HepG2 (cell line): ENCODE results near the gene TSPAN9. TPM values are rescaled to one million over a fixed set of nuclear protein-coding genes. Genes with fewer than 3 reads are reported as not detected.

Source experiments
- ATAC-seq: fragments of 200-7000 bp; cut with Tn5 transposase; 3 replicates; pipeline ENCODE4 v1.9.1; 2020; ENCODE audit warnings: mild to moderate bottlenecking, moderate library complexity
- BruUV-seq: library from RNA; stranded (reverse); fragments of 400-500 nt; replicated peaks from 2 replicates; lab custom pipeline; 2021; lab: Mats Ljungman, UMichigan
- CTCF ChIA-PET: fragments of 300-600 bp; formaldehyde crosslinking; extraction: SDS; loops from one replicate; lab custom pipeline; 2021; ENCODE audit warnings: low total read pairs, inconsistent platforms, low intra/inter-chr PET ratio; lab: Yijun Ruan, JAX
- POLR2A ChIA-PET: fragments of 350-600 bp; sonication (Branson Sonifier 250); formaldehyde crosslinking; loops from one replicate; lab custom pipeline; 2020; ENCODE audit warnings: antibody characterized with exemption, inconsistent platforms; lab: Yijun Ruan, JAX
- DNase-seq: peaks from one replicate; pipeline ENCODE4 v3.0.0-alpha.2; 2015; ENCODE audit warnings: low spot score
- FAIRE-seq: peaks from 3 replicates; lab custom pipeline; 2011; peaks lifted over from hg19 to GRCh38; lab: Jason Lieb, UNC
- H2AFZ ChIP-seq: one replicate; pipeline ENCODE4 v1.6.1; 2011; ENCODE audit warnings: low read length, inconsistent platforms
- H3K27ac ChIP-seq: fragments of 300-600 bp; 3 replicates; pipeline ENCODE4 v1.8.0; 2011; ENCODE audit warnings: mixed run types, mild to moderate bottlenecking, mixed read lengths, low read length, inconsistent platforms; ENCODE audit not compliant: insufficient read depth; ENCODE audit errors: extremely low read length
- H3K27me3 ChIP-seq, 2 experiments: fragments of 200-600 bp in 1 of 2; 2 replicates in 1 of 2; 3 replicates in 1 of 2; pipeline versions ENCODE4 v1.6.0 to v1.8.0; 2011; ENCODE audit warnings: low read length in 2 of 2, mild to moderate bottlenecking in 2 of 2, moderate library complexity in 2 of 2, inconsistent platforms in 1 of 2; ENCODE audit not compliant: insufficient read depth in 2 of 2, control insufficient read depth in 1 of 2
- H3K36me3 ChIP-seq, 2 experiments: fragments of 200-600 bp in 1 of 2; replicated peaks in 1 of 2; 2 replicates in 1 of 2; 3 replicates in 1 of 2; pipeline versions ENCODE4 v1.5.1 to v1.8.0; 2011; ENCODE audit warnings: low read length in 2 of 2, inconsistent platforms in 1 of 2; ENCODE audit not compliant: insufficient read depth in 2 of 2, control insufficient read depth in 1 of 2
- H3K4me1 ChIP-seq: 2 replicates; pipeline ENCODE4 v1.5.1; 2012; ENCODE audit warnings: low read length, inconsistent platforms; ENCODE audit not compliant: insufficient read depth
- H3K4me2 ChIP-seq: 2 replicates; pipeline ENCODE4 v1.6.0; 2011; ENCODE audit warnings: low read depth, low read length, inconsistent platforms
- H3K4me3 ChIP-seq, 3 experiments: fragments of 200-600 bp in 1 of 3; sonication (generic), shearing (Covaris generic) in 1 of 3; replicated peaks in 1 of 3; 2 replicates each; pipeline ENCODE4 v1.5.1; 2011 to 2016; ENCODE audit warnings: low read length in 3 of 3, inconsistent platforms in 2 of 3, low read depth in 2 of 3, mild to moderate bottlenecking in 2 of 3, control low read depth in 1 of 3, mixed read lengths in 1 of 3; ENCODE audit not compliant: insufficient read depth in 1 of 3
- H3K79me2 ChIP-seq: one replicate; pipeline ENCODE4 v1.6.1; 2011; ENCODE audit warnings: low read length, inconsistent platforms; ENCODE audit not compliant: insufficient read depth
- H3K9ac ChIP-seq: 2 replicates; pipeline ENCODE4 v1.6.0; 2011; ENCODE audit warnings: mild to moderate bottlenecking, low read depth, low read length, inconsistent platforms; ENCODE audit not compliant: insufficient read depth
- H3K9me3 ChIP-seq: 2 replicates; pipeline ENCODE4 v1.5.1; 2012; ENCODE audit warnings: mild to moderate bottlenecking, low read length
- H4K20me1 ChIP-seq: 2 replicates; pipeline ENCODE4 v1.6.0; 2011; ENCODE audit warnings: inconsistent platforms, mild to moderate bottlenecking, low read length, moderate library complexity; ENCODE audit not compliant: insufficient read depth
- ARNT ChIP-seq: fragments of 450-650 bp; IDR thresholded peaks from 2 replicates; pipeline ENCODE4 v1.6.1; 2017
- BCL6 ChIP-seq: IDR thresholded peaks from 2 replicates; pipeline ENCODE4 v1.6.1; 2016; ENCODE audit warnings: missing genetic modification reagents, missing compliant biosample characterization
- CEBPG ChIP-seq: IDR thresholded peaks from 2 replicates; pipeline ENCODE4 v1.6.1; 2016
- CTCF ChIP-seq: sonication (generic); formaldehyde crosslinking; IDR thresholded peaks from 2 replicates; pipeline ENCODE4 v1.5.0; 2020; ENCODE audit warnings: mild to moderate bottlenecking, missing genetic modification reagents, moderate library complexity
- HNF1B ChIP-seq: sonication (generic); formaldehyde crosslinking; IDR thresholded peaks from 2 replicates; pipeline ENCODE4 v1.5.1; 2020; ENCODE audit warnings: mild to moderate bottlenecking, moderate library complexity, missing genetic modification reagents
- IRF2 ChIP-seq: IDR thresholded peaks from 2 replicates; pipeline ENCODE4 v1.6.1; 2018; ENCODE audit warnings: missing genetic modification reagents, missing compliant biosample characterization
- KDM6A ChIP-seq: IDR thresholded peaks from 2 replicates; pipeline ENCODE4 v1.6.1; 2016; ENCODE audit warnings: low read depth
- MEF2D ChIP-seq: sonication (generic); formaldehyde crosslinking; IDR thresholded peaks from 2 replicates; pipeline ENCODE4 v1.5.1; 2020; ENCODE audit warnings: mild to moderate bottlenecking, missing genetic modification reagents
- MIXL1 ChIP-seq: IDR thresholded peaks from 2 replicates; pipeline ENCODE4 v1.6.1; 2016
- PHF8 ChIP-seq: sonication (generic); formaldehyde crosslinking; IDR thresholded peaks from 2 replicates; pipeline ENCODE4 v1.5.0; 2020; ENCODE audit warnings: missing genetic modification reagents
- PRPF4 ChIP-seq: fragments of 200-400 bp; formaldehyde crosslinking; IDR thresholded peaks from 2 replicates; pipeline ENCODE4 v1.6.1; 2016; ENCODE audit warnings: low read length, low read depth; ENCODE audit not compliant: poor library complexity, severe bottlenecking
- STAG1 ChIP-seq: sonication (generic); formaldehyde crosslinking; IDR thresholded peaks from 2 replicates; pipeline ENCODE4 v1.4.0; 2020; ENCODE audit warnings: missing genetic modification reagents
- THAP11 ChIP-seq: IDR thresholded peaks from 2 replicates; pipeline ENCODE4 v1.6.1; 2016; ENCODE audit warnings: missing biosample characterization, missing genetic modification reagents
- YY1 ChIP-seq: IDR thresholded peaks from 2 replicates; pipeline ENCODE4 v1.6.1; 2011; ENCODE audit warnings: low read length, low read depth, moderate library complexity, mild to moderate bottlenecking; ENCODE audit not compliant: insufficient read depth, insufficient replicate concordance
- ZBTB49 ChIP-seq: sonication (generic); formaldehyde crosslinking; IDR thresholded peaks from 2 replicates; pipeline ENCODE4 v1.4.0; 2020; ENCODE audit warnings: missing genetic modification reagents, borderline replicate concordance
- ZFX ChIP-seq: sonication (generic); formaldehyde crosslinking; IDR thresholded peaks from 2 replicates; pipeline ENCODE4 v1.4.0; 2020; ENCODE audit warnings: mild to moderate bottlenecking, low read depth, missing genetic modification reagents, moderate library complexity
- ZNF12 ChIP-seq: sonication (generic); formaldehyde crosslinking; IDR thresholded peaks from 2 replicates; pipeline ENCODE4 v1.5.0; 2020; ENCODE audit warnings: missing genetic modification reagents
- ZNF468 ChIP-seq: sonication (generic); formaldehyde crosslinking; IDR thresholded peaks from 2 replicates; pipeline ENCODE4 v1.8.0; 2022; ENCODE audit warnings: mild to moderate bottlenecking, moderate library complexity, missing genetic modification reagents
- WGBS: methylation state at CpG from one replicate; pipeline ENCODE4 v1.1.6; 2017; ENCODE audit warnings: low lambda C conversion rate; 5-methylcytosine and 5-hydroxymethylcytosine counted together
- in situ Hi-C: cut with HindIII; loops from 2 replicates; pipeline ENCODE4 v1.10.0; 2017; ENCODE audit warnings: low pct_unique_long_range_greater_than_20kb; ENCODE audit not compliant: extremely low pct_ligation_motif_present
- intact Hi-C: fragments of 100-400 bp; cut with micrococcal nuclease; formaldehyde crosslinking; loops from one replicate; pipeline ENCODE4 v1.10.0; 2022; ENCODE audit not compliant: unreplicated experiment
- polyA plus RNA-seq, 8 experiments: library from polyadenylated mRNA; depleted of rRNA in 3 of 8; stranded (reverse) in 7 of 8; unstranded in 1 of 8; fragments of >200 nt; fragmentation: Illumina TruSeq in 4 of 8; extraction: Trizol in 4 of 8; gene quantifications; 2 replicates each; pipeline versions ENCODE4 v1.2.1 to v1.2.3, GENCODE V29; 2011 to 2016; ENCODE audit warnings: low read depth in 4 of 8, missing spikeins in 1 of 8, mixed read lengths in 1 of 8; ENCODE audit not compliant: insufficient read depth in 1 of 8
- total RNA-seq, 5 experiments: library from RNA; depleted of rRNA; stranded (reverse); fragments of >200 nt; fragmentation: Illumina TruSeq; extraction: Trizol; gene quantifications; 2 replicates each; pipeline ENCODE4 v1.2.3, GENCODE V29; 2016; ENCODE audit warnings: low read depth in 1 of 5

Gene TSPAN9
- total and polyA plus RNA-seq, 2 of the 13 experiments (the other 11 are each of a cell fraction or from before 2014, with no cell fraction given): 18.1 to 42.3 TPM

- intact Hi-C loops (loop anchor here (1.0 to 2.0 kb wide), 4 partner anchors 31 to 202 kb away; no protein-coding TSS in a partner anchor), in situ Hi-C loops (loop anchor here (10.0 kb wide), 1 partner anchor 201 kb away; no protein-coding TSS in a partner anchor)
- Histone ChIP-seq H3K9ac (no peak overlapping the region), H3K27me3 (peaks cover 0 to 16% of the 10 kb centered on the region in 2 experiments; a peak in 2 of 5 replicates), H3K4me2 (peak overlapping the region; percentile 33), H3K4me1 (peaks cover 55% of the 10 kb centered on the region), H2AFZ (no peak overlapping the region), H3K4me3 (no peak overlapping the region), H4K20me1 (no peaks in the 10 kb centered on the region), H3K9me3 (no peaks in the 10 kb centered on the region), H3K27ac (no peak overlapping the region), H3K79me2 (peaks cover 12% of the 10 kb centered on the region), H3K36me3 (no peaks in the 10 kb centered on the region)
- BruUV-seq: no TSS peak
- ChIA-PET CTCF (interaction anchor here (2.1 kb wide), 1 partner anchor 202 kb away, joined by 8 read pairs; no protein-coding TSS in a partner anchor), POLR2A (interaction anchor here (0.7 to 1.1 kb wide), 2 partner anchors 24 to 188 kb away, joined by 3 read pairs; no protein-coding TSS in a partner anchor)
- ATAC-seq (peak; percentile 56), FAIRE-seq (peak; percentile 94), DNase-seq (peak; percentile 71)
- WGBS: 21% methylated on average over 13 of the region's 13 CpGs
- TF ChIP-seq YY1 (peak; percentile 58), ZFX (peak; percentile 39; the same call in 1 of the 2 replicates), CTCF (peak; percentile 96), STAG1 (peak; percentile 87), ARNT (no peak), THAP11 (CRISPR knock-in tag) (0 out of 2 replicates have a peak, but pooled peaks have one; percentile 34), BCL6 (CRISPR knock-in tag) (0 out of 2 replicates have a peak, but pooled peaks have one; percentile 12), MIXL1 (CRISPR knock-in tag) (0 out of 2 replicates have a peak, but pooled peaks have one; percentile 26), ZNF12 (CRISPR knock-in tag) (peak; percentile 93), KDM6A (CRISPR knock-in tag) (no peak), PRPF4 (no peak), HNF1B (CRISPR knock-in tag) (peak; percentile 63), PHF8 (0 out of 2 replicates have a peak, but pooled peaks have one; percentile 8), MEF2D (0 out of 2 replicates have a peak, but pooled peaks have one; percentile 35), ZNF468 (CRISPR knock-in tag) (no peak), ZBTB49 (CRISPR knock-in tag) (no peak), CEBPG (CRISPR knock-in tag) (0 out of 2 replicates have a peak, but pooled peaks have one; percentile 8), IRF2 (0 out of 2 replicates have a peak, but pooled peaks have one; percentile 17)
These were observed 3.5 kb upstream of the TSPAN9 start for GRCh38 chr12:3073438-3074250.
